T47D (cell line): Measurements from ENCODE around the gene FARS2.
A peak's percentile ranks its signal among the peaks of the same experiment; 100 is the strongest.
"Not testable (repeated sequence)": the region's sequence is repeated elsewhere in the genome, so short reads cannot be mapped to it uniquely, and the experiment has no call there.

Source experiments
- DNase-seq, 2 experiments: peaks; one replicate each; pipeline versions ENCODE4 v3.0.0 to v3.0.0-alpha.2; 2011 to 2012; ENCODE audit warnings: low read depth in 1 of 2, low spot score in 1 of 2
- JUND ChIP-seq: IDR thresholded peaks from 2 replicates; pipeline ENCODE4 v1.6.1; 2012; ENCODE audit warnings: low read depth
- in situ Hi-C: cut with HindIII; loops from 2 replicates; pipeline ENCODE4 v1.10.0; 2016; ENCODE audit warnings: low sequenced_read_pairs, low pct_unique_long_range_greater_than_20kb

Gene FARS2

GRCh38 chr6:5554226-5554625 lies 292.9 kb downstream of the FARS2 start:
- TF ChIP-seq JUND: no peak
- in situ Hi-C loops: no loop called here
- DNase-seq: no peak

- DNase-seq: no peak
- in situ Hi-C loops: no loop called here
- TF ChIP-seq JUND: no peak
Measured at GRCh38 chr6:5556011-5556410, 294.7 kb downstream of the FARS2 start.

GRCh38 chr6:5557506-5557905 lies 296.2 kb downstream of the FARS2 start:
- DNase-seq: no peak
- no peak for TF ChIP-seq JUND
- in situ Hi-C loops: no loop called here

- no peak for DNase-seq
- in situ Hi-C loops: no loop called here
- no peak for TF ChIP-seq JUND
Measured at GRCh38 chr6:5559651-5560050, 298.3 kb downstream of the FARS2 start.

- in situ Hi-C loops: no loop called here
Measured at GRCh38 chr6:5562277-5562676, 301.0 kb downstream of the FARS2 start.

GRCh38 chr6:5563086-5563485 lies 301.8 kb downstream of the FARS2 start:
- no peak for TF ChIP-seq JUND
- DNase-seq: no peak
- in situ Hi-C loops: no loop called here

More at GRCh38 chr6:5562277-5562676, 301.0 kb downstream of the FARS2 start:
- no peak for DNase-seq
- TF ChIP-seq JUND: no peak

- peak in 1 of 2 experiments; percentile 65 for DNase-seq
- in situ Hi-C loops: not testable (repeated sequence)
Measured at GRCh38 chr6:5564746-5565145, 303.4 kb downstream of the FARS2 start.

- DNase-seq: no peak
- in situ Hi-C loops: no loop called here
- no peak for TF ChIP-seq JUND
Measured at GRCh38 chr6:5565971-5566370, 304.7 kb downstream of the FARS2 start.

GRCh38 chr6:5566718-5567117 lies 305.4 kb downstream of the FARS2 start:
- DNase-seq: no peak
- in situ Hi-C loops: no loop called here
- no peak for TF ChIP-seq JUND

GRCh38 chr6:5567352-5567751 lies 306.0 kb downstream of the FARS2 start:
- DNase-seq: no peak
- in situ Hi-C loops: no loop called here
- TF ChIP-seq JUND: no peak

- no peak for TF ChIP-seq JUND
- in situ Hi-C loops: no loop called here
- no peak for DNase-seq
Measured at GRCh38 chr6:5567890-5568289, 306.6 kb downstream of the FARS2 start.

GRCh38 chr6:5569491-5569890 lies 308.2 kb downstream of the FARS2 start:
- TF ChIP-seq JUND: no peak
- DNase-seq: no peak
- in situ Hi-C loops: no loop called here

- no peak for TF ChIP-seq JUND
- in situ Hi-C loops: no loop called here
- DNase-seq: no peak
Measured at GRCh38 chr6:5570641-5571040, 309.3 kb downstream of the FARS2 start.

- no peak for TF ChIP-seq JUND
- in situ Hi-C loops: no loop called here
- no peak for DNase-seq
Measured at GRCh38 chr6:5580736-5581581, 319.6 kb downstream of the FARS2 start.
